Astrocyte (in vitro differentiated cells and primary cell): ENCODE measurements around the gene UBE2L3. TPM values are rescaled to one million over a fixed set of nuclear protein-coding genes. Genes with fewer than 3 reads are reported as not detected.

ENCODE experiments used
- DNase-seq: peaks from one replicate; pipeline ENCODE4 v3.0.0-alpha.2; 2010; ENCODE audit warnings: low read depth
- FAIRE-seq: peaks from 2 replicates; lab custom pipeline; 2011; peaks lifted over from hg19 to GRCh38; lab: Jason Lieb, UNC
- H2AFZ ChIP-seq: 2 replicates; pipeline ENCODE4 v1.6.0; 2012; ENCODE audit warnings: low read depth, low read length, inconsistent platforms
- H3K27ac ChIP-seq: 2 replicates; pipeline ENCODE4 v1.5.1; 2011; ENCODE audit warnings: low read depth, low read length, inconsistent platforms
- H3K27me3 ChIP-seq: 2 replicates; pipeline ENCODE4 v1.6.0; 2011; ENCODE audit warnings: low read length, inconsistent platforms; ENCODE audit not compliant: insufficient read depth
- H3K36me3 ChIP-seq: 2 replicates; pipeline ENCODE4 v1.5.1; 2011; ENCODE audit warnings: low read length, inconsistent platforms; ENCODE audit not compliant: insufficient read depth
- H3K4me1 ChIP-seq: 2 replicates; pipeline ENCODE4 v1.5.1; 2011; ENCODE audit warnings: low read length, inconsistent platforms; ENCODE audit not compliant: insufficient read depth
- H3K4me2 ChIP-seq: 2 replicates; pipeline ENCODE4 v1.6.0; 2012; ENCODE audit warnings: low read length, inconsistent platforms
- H3K4me3 ChIP-seq: 2 replicates; pipeline ENCODE4 v1.5.1; 2011; ENCODE audit warnings: low read depth, mild to moderate bottlenecking, low read length, inconsistent platforms; ENCODE audit not compliant: insufficient read depth
- H3K79me2 ChIP-seq: 2 replicates; pipeline ENCODE4 v1.6.0; 2012; ENCODE audit warnings: mild to moderate bottlenecking, low read length, inconsistent platforms; ENCODE audit not compliant: insufficient read depth
- H3K9ac ChIP-seq: 2 replicates; pipeline ENCODE4 v1.6.0; 2012; ENCODE audit warnings: mild to moderate bottlenecking, low read length, inconsistent platforms
- H3K9me3 ChIP-seq: 2 replicates; pipeline ENCODE4 v1.5.1; 2012; ENCODE audit warnings: low read depth, mild to moderate bottlenecking, low read length, inconsistent platforms; ENCODE audit not compliant: insufficient read depth
- H4K20me1 ChIP-seq: 2 replicates; pipeline ENCODE4 v1.6.0; 2012; ENCODE audit warnings: low read length, inconsistent platforms; ENCODE audit not compliant: insufficient read depth
- H3K27ac Mint-ChIP-seq: one replicate; pipeline ENCODE4 v1.8.0; 2021; ENCODE audit warnings: mild to moderate bottlenecking, mixed read lengths; ENCODE audit not compliant: unreplicated experiment
- H3K27me3 Mint-ChIP-seq: one replicate; pipeline ENCODE4 v1.8.0; 2021; ENCODE audit warnings: low read depth, mixed read lengths; ENCODE audit not compliant: unreplicated experiment
- H3K36me3 Mint-ChIP-seq: one replicate; pipeline ENCODE4 v1.8.0; 2021; ENCODE audit warnings: low read depth, mixed read lengths; ENCODE audit not compliant: unreplicated experiment
- H3K4me1 Mint-ChIP-seq: one replicate; pipeline ENCODE4 v1.8.0; 2021; ENCODE audit warnings: low read depth, mixed read lengths; ENCODE audit not compliant: unreplicated experiment
- H3K4me3 Mint-ChIP-seq: one replicate; pipeline ENCODE4 v1.8.0; 2021; ENCODE audit warnings: mild to moderate bottlenecking, moderate library complexity, mixed read lengths; ENCODE audit not compliant: unreplicated experiment
- H3K9me3 Mint-ChIP-seq: one replicate; pipeline ENCODE4 v1.8.0; 2021; ENCODE audit warnings: mild to moderate bottlenecking, mixed read lengths; ENCODE audit not compliant: unreplicated experiment
- EZH2 ChIP-seq: IDR thresholded peaks from 2 replicates; pipeline ENCODE4 v1.6.1; 2012; ENCODE audit warnings: mild to moderate bottlenecking, low read length, inconsistent platforms; ENCODE audit not compliant: insufficient read depth
- total RNA-seq: library from RNA; stranded (reverse); gene quantifications from 2 replicates; pipeline ENCODE4 v1.2.1, GENCODE V29; 2021
- TF ChIP-seq, protein P1 (sequence below): IDR thresholded peaks from 2 replicates; pipeline ENCODE4 v1.5.1; 2011; ENCODE audit warnings: low read depth, mild to moderate bottlenecking, inconsistent platforms, low read length, moderate library complexity; ENCODE audit not compliant: insufficient read depth

The UBE2L3 gene
- total RNA-seq, 1 donor from 2014 or later: 62.8 TPM

DNA sequence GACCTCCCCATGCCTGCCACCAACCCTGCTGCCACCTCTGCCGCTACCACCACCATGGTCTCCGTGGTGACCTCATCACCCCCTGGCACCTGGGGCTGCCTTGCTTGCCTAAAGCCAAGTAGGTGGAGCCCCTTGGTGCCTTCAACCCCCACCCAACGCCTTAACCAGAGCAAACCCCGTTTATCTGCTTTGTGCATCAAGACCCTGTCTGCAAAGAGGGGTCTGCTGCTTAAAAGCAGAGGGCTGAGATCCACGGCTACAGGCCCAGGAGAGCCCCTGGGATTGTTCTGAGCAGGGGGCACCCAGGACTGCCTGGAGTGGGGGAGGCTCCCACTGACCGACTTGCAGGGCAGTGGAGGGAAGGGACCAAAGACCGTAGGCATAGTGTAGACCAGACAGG is 93.4 kb downstream of the UBE2L3 start:
- no peak overlapping the region for H3K27ac Mint-ChIP-seq
- H3K27ac ChIP-seq: no peak overlapping the region
- no peak overlapping the region for H3K4me2 ChIP-seq
- peaks cover 7% of the 10 kb centered on the region for H3K4me1 ChIP-seq
- no peak for FAIRE-seq
- no peak overlapping the region for H3K4me3 ChIP-seq
- H3K36me3 Mint-ChIP-seq: no peaks in the 10 kb centered on the region
- no peak overlapping the region for H3K9ac ChIP-seq
- no peaks in the 10 kb centered on the region for H4K20me1 ChIP-seq
- no peaks in the 10 kb centered on the region for H3K27me3 ChIP-seq
- H3K36me3 ChIP-seq: no peaks in the 10 kb centered on the region
- H3K27me3 Mint-ChIP-seq: peaks cover 16% of the 10 kb centered on the region
- TF ChIP-seq EZH2: no peak
- DNase-seq: no peak
- H3K4me3 Mint-ChIP-seq: no peak overlapping the region
- no peaks in the 10 kb centered on the region for H3K9me3 Mint-ChIP-seq
- H3K9me3 ChIP-seq: no peaks in the 10 kb centered on the region
- no peaks in the 10 kb centered on the region for H3K4me1 Mint-ChIP-seq
- no peaks in the 10 kb centered on the region for H3K79me2 ChIP-seq
- no peak overlapping the region for H2AFZ ChIP-seq

DNA sequence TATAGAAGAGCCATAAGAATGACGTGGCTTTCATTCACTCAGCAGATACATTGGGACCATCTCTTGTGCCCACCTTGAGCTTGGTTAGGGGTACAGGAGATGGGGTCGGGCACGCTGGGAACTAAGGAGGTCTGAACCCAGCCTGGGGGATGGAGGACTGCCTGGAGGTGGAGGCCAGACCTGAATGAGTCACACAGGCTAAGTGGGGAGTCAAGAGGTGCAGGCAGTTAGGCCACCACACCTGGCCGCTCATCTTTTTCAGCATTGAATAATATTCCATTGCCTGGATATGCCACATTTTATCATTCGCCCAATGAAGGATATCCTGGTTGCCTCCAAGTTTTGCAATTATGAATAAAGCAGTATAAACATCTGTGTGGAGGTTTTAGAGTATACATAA is 94.5 kb downstream of the UBE2L3 start:
- Histone ChIP-seq H2AFZ (no peak overlapping the region), H3K27ac (no peak overlapping the region), H3K36me3 (no peaks in the 10 kb centered on the region), H3K9me3 (no peaks in the 10 kb centered on the region), H3K4me3 (no peak overlapping the region), H4K20me1 (no peaks in the 10 kb centered on the region), H3K27me3 (no peaks in the 10 kb centered on the region), H3K79me2 (peaks cover 9% of the 10 kb centered on the region), H3K9ac (no peak overlapping the region), H3K4me2 (no peak overlapping the region), H3K4me1 (peaks cover 6% of the 10 kb centered on the region)
- TF ChIP-seq, protein P1, sequence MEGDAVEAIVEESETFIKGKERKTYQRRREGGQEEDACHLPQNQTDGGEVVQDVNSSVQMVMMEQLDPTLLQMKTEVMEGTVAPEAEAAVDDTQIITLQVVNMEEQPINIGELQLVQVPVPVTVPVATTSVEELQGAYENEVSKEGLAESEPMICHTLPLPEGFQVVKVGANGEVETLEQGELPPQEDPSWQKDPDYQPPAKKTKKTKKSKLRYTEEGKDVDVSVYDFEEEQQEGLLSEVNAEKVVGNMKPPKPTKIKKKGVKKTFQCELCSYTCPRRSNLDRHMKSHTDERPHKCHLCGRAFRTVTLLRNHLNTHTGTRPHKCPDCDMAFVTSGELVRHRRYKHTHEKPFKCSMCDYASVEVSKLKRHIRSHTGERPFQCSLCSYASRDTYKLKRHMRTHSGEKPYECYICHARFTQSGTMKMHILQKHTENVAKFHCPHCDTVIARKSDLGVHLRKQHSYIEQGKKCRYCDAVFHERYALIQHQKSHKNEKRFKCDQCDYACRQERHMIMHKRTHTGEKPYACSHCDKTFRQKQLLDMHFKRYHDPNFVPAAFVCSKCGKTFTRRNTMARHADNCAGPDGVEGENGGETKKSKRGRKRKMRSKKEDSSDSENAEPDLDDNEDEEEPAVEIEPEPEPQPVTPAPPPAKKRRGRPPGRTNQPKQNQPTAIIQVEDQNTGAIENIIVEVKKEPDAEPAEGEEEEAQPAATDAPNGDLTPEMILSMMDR: no peak
- TF ChIP-seq EZH2: no peak
- H3K36me3 Mint-ChIP-seq: no peaks in the 10 kb centered on the region
- no peak overlapping the region for H3K4me3 Mint-ChIP-seq
- peaks cover 13% of the 10 kb centered on the region for H3K27me3 Mint-ChIP-seq
- H3K9me3 Mint-ChIP-seq: no peaks in the 10 kb centered on the region
- peaks cover 2% of the 10 kb centered on the region for H3K4me1 Mint-ChIP-seq
- no peak for DNase-seq
- no peak overlapping the region for H3K27ac Mint-ChIP-seq
- FAIRE-seq: no peak

DNA sequence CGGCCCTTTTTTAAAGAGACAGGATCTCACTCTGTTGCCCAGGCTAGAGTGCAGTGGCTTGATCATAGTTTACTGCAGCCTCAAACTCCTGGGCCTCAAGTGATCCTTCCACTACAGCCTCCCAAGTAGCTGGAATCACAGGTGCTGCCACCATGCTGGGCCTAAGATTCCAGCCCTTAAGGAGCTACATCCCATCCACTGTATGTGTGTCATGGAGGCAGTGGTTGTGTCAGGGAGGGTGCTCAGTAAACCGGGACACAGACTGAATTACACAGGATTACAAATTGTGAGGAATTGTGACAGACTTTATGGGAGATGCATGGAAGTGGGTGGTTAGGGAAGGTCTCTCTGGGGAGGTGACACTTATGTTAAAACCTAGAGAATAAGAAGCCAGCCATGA is 96.2 kb downstream of the UBE2L3 start:
- no peaks in the 10 kb centered on the region for H3K36me3 ChIP-seq
- H3K27me3 Mint-ChIP-seq: peaks cover 12% of the 10 kb centered on the region
- H3K27me3 ChIP-seq: no peaks in the 10 kb centered on the region
- TF ChIP-seq EZH2: no peak
- TF ChIP-seq, protein P1: no peak
- no peaks in the 10 kb centered on the region for H3K4me1 ChIP-seq
- no peak overlapping the region for H3K27ac Mint-ChIP-seq
- H3K9me3 Mint-ChIP-seq: no peaks in the 10 kb centered on the region
- no peak overlapping the region for H3K4me2 ChIP-seq
- H4K20me1 ChIP-seq: no peaks in the 10 kb centered on the region
- H3K9ac ChIP-seq: no peak overlapping the region
- H2AFZ ChIP-seq: no peak overlapping the region
- H3K4me3 ChIP-seq: no peak overlapping the region
- no peak overlapping the region for H3K27ac ChIP-seq
- no peaks in the 10 kb centered on the region for H3K9me3 ChIP-seq
- peaks cover 4% of the 10 kb centered on the region for H3K4me1 Mint-ChIP-seq
- peaks cover 18% of the 10 kb centered on the region for H3K79me2 ChIP-seq
- peaks cover 2% of the 10 kb centered on the region for H3K36me3 Mint-ChIP-seq
- DNase-seq (no peak), FAIRE-seq (no peak)
- H3K4me3 Mint-ChIP-seq: peak overlapping the region; percentile 60
